K562 (cell line): Measurements from ENCODE around the gene METTL21C.

ENCODE experiments used
- CTCF ChIP-seq, 3 experiments: IDR thresholded peaks in 2 of 3; conservative IDR thresholded peaks in 1 of 3; 2 replicates each; pipeline ENCODE4 v1.5.1; 2011 to 2012; ENCODE audit warnings: low read length in 3 of 3, mild to moderate bottlenecking in 3 of 3, control low read depth in 2 of 3, improper control_type of control experiment in 1 of 3, inconsistent platforms in 1 of 3, low read depth in 1 of 3, mixed read lengths in 1 of 3, moderate library complexity in 1 of 3; ENCODE audit not compliant: insufficient read depth in 2 of 3
- FOXP4 ChIP-seq: sonication (generic); formaldehyde crosslinking; IDR thresholded peaks from 2 replicates; pipeline ENCODE4 v1.8.0; 2022; ENCODE audit warnings: mild to moderate bottlenecking, missing genetic modification reagents, borderline replicate concordance
- MXD1 ChIP-seq: fragments of 250-450 bp; sonication (Bioruptor Pico); IDR thresholded peaks from 2 replicates; pipeline ENCODE4 v1.8.0; 2021; ENCODE audit warnings: borderline replicate concordance, mild to moderate bottlenecking, moderate library complexity; ENCODE audit not compliant: poor library complexity, severe bottlenecking

- no peak for TF ChIP-seq CTCF (IDR thresholded peaks at IDR 0.05 in 2 of 3, conservative IDR thresholded peaks at IDR 0.05 in 1 of 3; ENCODE audit: insufficient read depth in 2 of 3, low read depth in 1 of 3, low read length in 3 of 3)
- TF ChIP-seq MXD1 (CRISPR knock-in tag): no peak
- no peak for TF ChIP-seq FOXP4 (CRISPR knock-in tag)
Measured at GRCh38 chr13:102707467-102707866, 12.6 kb upstream of the METTL21C start.
